HEK293 (cell line): ENCODE results near the gene ETHE1.
A peak's percentile ranks its signal among the peaks of the same experiment; 100 is the strongest.

ENCODE experiments used
- CTCF ChIA-PET: fragments of 350-600 bp; formaldehyde crosslinking; extraction: SDS; loops from one replicate; lab custom pipeline; 2021; ENCODE audit warnings: antibody characterized with exemption; lab: Yijun Ruan, JAX
- POLR2A ChIA-PET: fragments of 300-600 bp; formaldehyde crosslinking; extraction: SDS; loops from one replicate; lab custom pipeline; 2020; ENCODE audit warnings: antibody characterized with exemption, inconsistent platforms; lab: Yijun Ruan, JAX
- H3K27ac ChIP-seq: fragments of 200-500 bp; sonication (Bioruptor generic); 2 replicates; pipeline ENCODE4 v1.5.1; 2014; ENCODE audit warnings: low read depth, low read length, control low read depth, inconsistent platforms; ENCODE audit errors: extremely low read depth
- H3K36me3 ChIP-seq, 2 experiments: fragments of 200-500 bp in 1 of 2; sonication (Bioruptor generic) in 1 of 2; 1 replicate in 1 of 2; 2 replicates in 1 of 2; pipeline ENCODE4 v1.5.1; 2014 to 2017; ENCODE audit warnings: inconsistent platforms in 2 of 2, low read length in 2 of 2; ENCODE audit not compliant: control insufficient read depth in 2 of 2, insufficient read depth in 1 of 2
- H3K4me1 ChIP-seq: fragments of 200-500 bp; sonication (Bioruptor generic); 2 replicates; pipeline ENCODE4 v1.5.1; 2014; ENCODE audit warnings: mild to moderate bottlenecking, low read length, inconsistent platforms; ENCODE audit not compliant: control insufficient read depth, insufficient read depth
- H3K4me3 ChIP-seq: 2 replicates; pipeline ENCODE4 v1.5.1; 2011; ENCODE audit warnings: low read depth, mild to moderate bottlenecking, control low read depth, low read length, moderate library complexity
- H3K9me3 ChIP-seq: fragments of 200-500 bp; sonication (Bioruptor generic); 2 replicates; pipeline ENCODE4 v1.5.1; 2014; ENCODE audit warnings: low read depth, low read length, inconsistent platforms; ENCODE audit not compliant: control insufficient read depth, insufficient read depth
- BCL11A ChIP-seq: fragments of 450-650 bp; formaldehyde crosslinking; IDR thresholded peaks from 2 replicates; pipeline ENCODE4 v1.5.1; 2016; ENCODE audit warnings: low read depth, missing biosample characterization, missing genetic modification characterization
- ELK4 ChIP-seq: IDR thresholded peaks from 2 replicates; pipeline ENCODE4 v1.6.1; 2011; ENCODE audit warnings: mild to moderate bottlenecking, low read depth, low read length, borderline replicate concordance
- KLF1 ChIP-seq: fragments of 450-650 bp; formaldehyde crosslinking; IDR thresholded peaks from 2 replicates; pipeline ENCODE4 v1.5.1; 2016; ENCODE audit warnings: missing biosample characterization, missing genetic modification characterization
- KLF8 ChIP-seq: fragments of 450-650 bp; formaldehyde crosslinking; IDR thresholded peaks from 2 replicates; pipeline ENCODE4 v1.5.1; 2016; ENCODE audit warnings: missing biosample characterization, missing genetic modification characterization
- SETDB1 ChIP-seq: IDR thresholded peaks from one replicate; pipeline ENCODE4 v1.6.1; 2017; ENCODE audit warnings: mild to moderate bottlenecking, low read length, moderate library complexity, mixed read lengths; ENCODE audit not compliant: insufficient read length
- SP3 ChIP-seq: fragments of 450-650 bp; formaldehyde crosslinking; IDR thresholded peaks from 2 replicates; pipeline ENCODE4 v1.5.1; 2016; ENCODE audit warnings: missing biosample characterization, missing genetic modification characterization
- ZBTB20 ChIP-seq: fragments of 450-650 bp; formaldehyde crosslinking; IDR thresholded peaks from 2 replicates; pipeline ENCODE4 v1.5.1; 2016; ENCODE audit warnings: missing biosample characterization, missing genetic modification characterization
- ZBTB48 ChIP-seq: fragments of 450-650 bp; formaldehyde crosslinking; IDR thresholded peaks from 2 replicates; pipeline ENCODE4 v1.5.1; 2016; ENCODE audit warnings: missing biosample characterization, missing genetic modification characterization
- ZNF184 ChIP-seq: fragments of 450-650 bp; IDR thresholded peaks from 2 replicates; pipeline ENCODE4 v1.5.1; 2018; ENCODE audit warnings: missing biosample characterization, mild to moderate bottlenecking, missing genetic modification characterization
- ZNF19 ChIP-seq: fragments of 450-650 bp; formaldehyde crosslinking; IDR thresholded peaks from 2 replicates; pipeline ENCODE4; 2016; ENCODE audit warnings: missing biosample characterization, missing genetic modification characterization, low read depth
- ZNF211 ChIP-seq: fragments of 450-650 bp; formaldehyde crosslinking; IDR thresholded peaks from 2 replicates; pipeline ENCODE4 v1.5.1; 2016; ENCODE audit warnings: low read depth, missing biosample characterization, missing genetic modification characterization
- ZNF223 ChIP-seq: fragments of 450-650 bp; formaldehyde crosslinking; IDR thresholded peaks from 2 replicates; pipeline ENCODE4 v1.5.1; 2016; ENCODE audit warnings: missing biosample characterization, missing genetic modification characterization
- ZNF23 ChIP-seq: fragments of 450-650 bp; formaldehyde crosslinking; IDR thresholded peaks from 2 replicates; pipeline ENCODE4 v1.5.1; 2016; ENCODE audit warnings: missing biosample characterization, missing genetic modification characterization, borderline replicate concordance
- ZNF341 ChIP-seq: fragments of 450-650 bp; formaldehyde crosslinking; IDR thresholded peaks from 2 replicates; pipeline ENCODE4; 2016; ENCODE audit warnings: low read depth, missing biosample characterization, missing genetic modification characterization
- ZNF433 ChIP-seq: fragments of 450-650 bp; formaldehyde crosslinking; IDR thresholded peaks from 2 replicates; pipeline ENCODE4 v1.5.1; 2016; ENCODE audit warnings: missing biosample characterization, missing genetic modification characterization, low read depth
- ZNF626 ChIP-seq: fragments of 450-650 bp; sonication (Bioruptor Pico); formaldehyde crosslinking; IDR thresholded peaks from 2 replicates; pipeline ENCODE4 v1.5.1; 2018; ENCODE audit warnings: missing biosample characterization, missing genetic modification characterization, inconsistent platforms
- ZNF837 ChIP-seq: fragments of 450-650 bp; formaldehyde crosslinking; IDR thresholded peaks from 2 replicates; pipeline ENCODE4 v1.5.1; 2016; ENCODE audit warnings: missing biosample characterization, missing genetic modification characterization
- TF ChIP-seq, protein P1 (sequence below): fragments of 450-650 bp; formaldehyde crosslinking; IDR thresholded peaks from 2 replicates; pipeline ENCODE4 v1.5.1; 2017; ENCODE audit warnings: missing biosample characterization, mild to moderate bottlenecking, missing genetic modification characterization, moderate library complexity
- TF ChIP-seq, protein P2 (sequence below): fragments of 450-650 bp; formaldehyde crosslinking; IDR thresholded peaks from 2 replicates; pipeline ENCODE4 v1.5.1; 2016; ENCODE audit warnings: missing biosample characterization, missing genetic modification characterization
- TF ChIP-seq, protein P3 (sequence below): fragments of 450-650 bp; formaldehyde crosslinking; IDR thresholded peaks from 2 replicates; pipeline ENCODE4 v1.5.1; 2016; ENCODE audit warnings: missing biosample characterization, missing genetic modification characterization
- TF ChIP-seq, protein P4 (sequence below): fragments of 450-650 bp; formaldehyde crosslinking; IDR thresholded peaks from 2 replicates; pipeline ENCODE4 v1.5.1; 2016; ENCODE audit warnings: missing biosample characterization, missing genetic modification characterization
- TF ChIP-seq, protein P5 (sequence below): fragments of 450-650 bp; formaldehyde crosslinking; IDR thresholded peaks from 2 replicates; pipeline ENCODE4 v1.5.1; 2017; ENCODE audit warnings: missing biosample characterization, missing genetic modification characterization

ETHE1 gene

DNA sequence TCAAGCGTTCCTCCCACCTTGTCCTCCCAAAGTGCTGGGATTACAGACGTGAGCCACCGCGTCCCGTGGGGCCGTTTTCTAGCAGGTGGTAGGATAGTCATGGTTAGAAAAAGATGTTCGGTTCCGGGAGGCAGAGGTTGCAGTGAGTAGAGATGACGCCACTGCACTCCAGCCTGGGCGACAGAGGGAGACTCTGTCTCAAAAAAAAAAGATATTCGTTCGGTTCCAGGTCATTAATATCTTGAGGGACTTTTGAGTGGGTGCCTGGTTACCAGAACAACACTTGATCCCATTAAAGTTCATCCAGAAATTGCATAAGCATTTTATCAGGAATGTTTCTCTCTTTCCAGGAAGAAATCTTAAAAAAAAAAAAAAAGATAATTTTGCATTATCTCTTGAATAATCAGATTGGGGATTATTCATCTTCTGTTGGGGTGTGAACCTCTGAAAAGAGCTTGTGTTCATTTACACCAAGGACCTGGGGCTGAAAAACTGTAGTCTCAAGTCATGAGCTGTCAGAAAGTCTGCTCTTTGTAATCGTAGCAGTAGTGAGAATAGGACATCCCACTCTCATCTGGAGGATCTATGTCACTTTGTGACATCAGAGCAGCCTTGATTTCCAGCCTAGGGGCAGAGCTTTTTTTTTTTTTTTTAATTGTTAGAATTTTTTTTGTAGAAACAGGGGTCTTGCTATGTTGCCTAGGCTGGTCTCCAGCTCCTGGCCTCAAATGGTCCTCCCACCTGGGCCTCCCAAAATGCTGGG is 1.0 kb upstream of the ETHE1 start (continued):
- TF ChIP-seq ELK4 (no peak), ZBTB20 (tag by site-specific recombination) (no peak), ZNF223 (tag by site-specific recombination) (no peak), ZNF626 (tag by site-specific recombination) (no peak)
- TF ChIP-seq, protein P1, sequence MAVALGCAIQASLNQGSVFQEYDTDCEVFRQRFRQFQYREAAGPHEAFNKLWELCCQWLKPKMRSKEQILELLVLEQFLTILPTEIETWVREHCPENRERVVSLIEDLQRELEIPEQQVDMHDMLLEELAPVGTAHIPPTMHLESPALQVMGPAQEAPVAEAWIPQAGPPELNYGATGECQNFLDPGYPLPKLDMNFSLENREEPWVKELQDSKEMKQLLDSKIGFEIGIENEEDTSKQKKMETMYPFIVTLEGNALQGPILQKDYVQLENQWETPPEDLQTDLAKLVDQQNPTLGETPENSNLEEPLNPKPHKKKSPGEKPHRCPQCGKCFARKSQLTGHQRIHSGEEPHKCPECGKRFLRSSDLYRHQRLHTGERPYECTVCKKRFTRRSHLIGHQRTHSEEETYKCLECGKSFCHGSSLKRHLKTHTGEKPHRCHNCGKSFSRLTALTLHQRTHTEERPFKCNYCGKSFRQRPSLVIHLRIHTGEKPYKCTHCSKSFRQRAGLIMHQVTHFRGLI (tag by site-specific recombination), result peak; percentile 68; the same call in 1 of the 2 replicates
- TF ChIP-seq, all 188 proteins: peak for 67

DNA sequence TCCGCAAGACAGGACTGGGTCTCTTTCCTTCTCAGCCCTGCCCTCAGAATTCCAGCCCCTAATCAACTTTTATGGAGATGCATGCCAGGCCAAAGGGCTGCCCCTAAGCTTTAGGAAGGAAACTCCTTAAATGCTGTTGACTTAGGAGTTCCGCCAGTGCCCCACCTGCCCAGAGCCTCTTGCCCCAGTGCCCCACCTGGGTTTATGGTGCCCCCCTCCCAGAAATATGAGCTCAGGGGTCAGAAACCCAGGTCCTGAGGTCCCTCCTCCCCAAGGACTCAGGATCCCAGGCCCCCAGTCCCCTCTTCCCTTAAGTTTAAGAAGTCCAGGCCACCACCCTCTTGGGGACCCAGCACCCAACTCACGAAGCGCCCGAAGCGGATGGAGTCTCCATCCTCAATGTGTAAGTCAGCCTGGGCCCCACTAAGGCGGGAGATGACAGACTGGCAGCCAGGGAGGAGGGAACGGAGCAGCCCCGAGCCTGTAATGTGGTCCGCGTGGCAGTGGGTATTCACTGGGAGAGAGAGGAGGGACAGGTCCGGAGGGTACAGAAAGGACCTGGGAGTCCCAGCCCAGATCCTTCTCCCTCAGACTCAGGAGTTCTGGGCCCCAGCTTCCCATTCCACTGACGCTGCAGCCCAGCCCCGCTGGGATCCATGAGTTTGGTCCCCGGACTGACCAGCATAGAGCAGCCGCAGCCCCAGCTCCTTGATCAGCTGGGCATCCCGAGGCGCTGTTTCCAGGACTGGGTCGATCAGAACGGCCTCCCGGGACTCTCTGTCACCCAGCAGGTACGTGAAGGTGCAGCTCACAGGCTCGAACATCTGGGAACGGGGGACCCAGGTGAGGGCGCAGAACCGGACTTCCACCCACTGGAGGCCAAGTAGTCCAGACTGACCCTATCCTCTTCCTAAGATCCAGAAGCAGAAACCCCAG is 897 bp downstream of the ETHE1 start:
- Histone ChIP-seq H3K27ac (no peak overlapping the region; the same call in 1 of the 2 replicates), H3K36me3 (peaks cover 0 to 13% of the 10 kb centered on the region in 2 experiments; a peak in 1 of 3 replicates), H3K4me1 (peaks cover 30% of the 10 kb centered on the region), H3K9me3 (no peaks in the 10 kb centered on the region), H3K4me3 (peak overlapping the region; percentile 60)
- POLR2A ChIA-PET, result interaction anchor here (0.5 to 2.7 kb wide), 4 partner anchors 9 to 106 kb away, joined by 3 to 10 read pairs (median 4); no protein-coding TSS in a partner anchor
- CTCF ChIA-PET, result interaction anchor here (0.6 to 14.5 kb wide), 9 partner anchors 7 to 100 kb away, joined by 3 to 749 read pairs (median 5); partner anchors contain the start of gene PHLDB3
- TF ChIP-seq SP3 (tag by site-specific recombination), result no peak
- TF ChIP-seq BCL11A, result no peak
- TF ChIP-seq ZNF433 (tag by site-specific recombination), result no peak
- no peak for TF ChIP-seq ZNF19
- no peak for TF ChIP-seq KLF8 (tag by site-specific recombination)
- TF ChIP-seq KLF1 (tag by site-specific recombination), result peak; percentile 73
- TF ChIP-seq ZNF23 (tag by site-specific recombination), result no peak
- TF ChIP-seq ZNF211 (tag by site-specific recombination), result no peak
- TF ChIP-seq ZBTB48, result no peak
- TF ChIP-seq ZNF341 (tag by site-specific recombination), result 0 out of 2 replicates have a peak, but pooled peaks have one; percentile 8
- TF ChIP-seq, protein P2, sequence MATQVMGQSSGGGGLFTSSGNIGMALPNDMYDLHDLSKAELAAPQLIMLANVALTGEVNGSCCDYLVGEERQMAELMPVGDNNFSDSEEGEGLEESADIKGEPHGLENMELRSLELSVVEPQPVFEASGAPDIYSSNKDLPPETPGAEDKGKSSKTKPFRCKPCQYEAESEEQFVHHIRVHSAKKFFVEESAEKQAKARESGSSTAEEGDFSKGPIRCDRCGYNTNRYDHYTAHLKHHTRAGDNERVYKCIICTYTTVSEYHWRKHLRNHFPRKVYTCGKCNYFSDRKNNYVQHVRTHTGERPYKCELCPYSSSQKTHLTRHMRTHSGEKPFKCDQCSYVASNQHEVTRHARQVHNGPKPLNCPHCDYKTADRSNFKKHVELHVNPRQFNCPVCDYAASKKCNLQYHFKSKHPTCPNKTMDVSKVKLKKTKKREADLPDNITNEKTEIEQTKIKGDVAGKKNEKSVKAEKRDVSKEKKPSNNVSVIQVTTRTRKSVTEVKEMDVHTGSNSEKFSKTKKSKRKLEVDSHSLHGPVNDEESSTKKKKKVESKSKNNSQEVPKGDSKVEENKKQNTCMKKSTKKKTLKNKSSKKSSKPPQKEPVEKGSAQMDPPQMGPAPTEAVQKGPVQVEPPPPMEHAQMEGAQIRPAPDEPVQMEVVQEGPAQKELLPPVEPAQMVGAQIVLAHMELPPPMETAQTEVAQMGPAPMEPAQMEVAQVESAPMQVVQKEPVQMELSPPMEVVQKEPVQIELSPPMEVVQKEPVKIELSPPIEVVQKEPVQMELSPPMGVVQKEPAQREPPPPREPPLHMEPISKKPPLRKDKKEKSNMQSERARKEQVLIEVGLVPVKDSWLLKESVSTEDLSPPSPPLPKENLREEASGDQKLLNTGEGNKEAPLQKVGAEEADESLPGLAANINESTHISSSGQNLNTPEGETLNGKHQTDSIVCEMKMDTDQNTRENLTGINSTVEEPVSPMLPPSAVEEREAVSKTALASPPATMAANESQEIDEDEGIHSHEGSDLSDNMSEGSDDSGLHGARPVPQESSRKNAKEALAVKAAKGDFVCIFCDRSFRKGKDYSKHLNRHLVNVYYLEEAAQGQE (tag by site-specific recombination), result no peak
- TF ChIP-seq ZNF184 (tag by site-specific recombination), result no peak
- TF ChIP-seq, protein P3, sequence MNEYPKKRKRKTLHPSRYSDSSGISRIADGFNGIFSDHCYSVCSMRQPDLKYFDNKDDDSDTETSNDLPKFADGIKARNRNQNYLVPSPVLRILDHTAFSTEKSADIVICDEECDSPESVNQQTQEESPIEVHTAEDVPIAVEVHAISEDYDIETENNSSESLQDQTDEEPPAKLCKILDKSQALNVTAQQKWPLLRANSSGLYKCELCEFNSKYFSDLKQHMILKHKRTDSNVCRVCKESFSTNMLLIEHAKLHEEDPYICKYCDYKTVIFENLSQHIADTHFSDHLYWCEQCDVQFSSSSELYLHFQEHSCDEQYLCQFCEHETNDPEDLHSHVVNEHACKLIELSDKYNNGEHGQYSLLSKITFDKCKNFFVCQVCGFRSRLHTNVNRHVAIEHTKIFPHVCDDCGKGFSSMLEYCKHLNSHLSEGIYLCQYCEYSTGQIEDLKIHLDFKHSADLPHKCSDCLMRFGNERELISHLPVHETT, result no peak
- no peak for TF ChIP-seq SETDB1
- no peak for TF ChIP-seq ZNF837
- TF ChIP-seq, protein P4, sequence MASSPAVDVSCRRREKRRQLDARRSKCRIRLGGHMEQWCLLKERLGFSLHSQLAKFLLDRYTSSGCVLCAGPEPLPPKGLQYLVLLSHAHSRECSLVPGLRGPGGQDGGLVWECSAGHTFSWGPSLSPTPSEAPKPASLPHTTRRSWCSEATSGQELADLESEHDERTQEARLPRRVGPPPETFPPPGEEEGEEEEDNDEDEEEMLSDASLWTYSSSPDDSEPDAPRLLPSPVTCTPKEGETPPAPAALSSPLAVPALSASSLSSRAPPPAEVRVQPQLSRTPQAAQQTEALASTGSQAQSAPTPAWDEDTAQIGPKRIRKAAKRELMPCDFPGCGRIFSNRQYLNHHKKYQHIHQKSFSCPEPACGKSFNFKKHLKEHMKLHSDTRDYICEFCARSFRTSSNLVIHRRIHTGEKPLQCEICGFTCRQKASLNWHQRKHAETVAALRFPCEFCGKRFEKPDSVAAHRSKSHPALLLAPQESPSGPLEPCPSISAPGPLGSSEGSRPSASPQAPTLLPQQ (tag by site-specific recombination), result peak; percentile 2; the same call in 1 of the 2 replicates
- TF ChIP-seq, protein P5, sequence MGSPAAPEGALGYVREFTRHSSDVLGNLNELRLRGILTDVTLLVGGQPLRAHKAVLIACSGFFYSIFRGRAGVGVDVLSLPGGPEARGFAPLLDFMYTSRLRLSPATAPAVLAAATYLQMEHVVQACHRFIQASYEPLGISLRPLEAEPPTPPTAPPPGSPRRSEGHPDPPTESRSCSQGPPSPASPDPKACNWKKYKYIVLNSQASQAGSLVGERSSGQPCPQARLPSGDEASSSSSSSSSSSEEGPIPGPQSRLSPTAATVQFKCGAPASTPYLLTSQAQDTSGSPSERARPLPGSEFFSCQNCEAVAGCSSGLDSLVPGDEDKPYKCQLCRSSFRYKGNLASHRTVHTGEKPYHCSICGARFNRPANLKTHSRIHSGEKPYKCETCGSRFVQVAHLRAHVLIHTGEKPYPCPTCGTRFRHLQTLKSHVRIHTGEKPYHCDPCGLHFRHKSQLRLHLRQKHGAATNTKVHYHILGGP (tag by site-specific recombination), result no peak
